GM08714 (cell line): ENCODE results near the gene HSD17B12.

Source experiments
- H3K4me3 ChIP-seq: fragments of 200-500 bp; sonication (Bioruptor generic); 2 replicates; pipeline ENCODE4 v1.5.1; 2014; ENCODE audit warnings: mild to moderate bottlenecking, low read length, inconsistent platforms
- ZNF274 ChIP-seq: IDR thresholded peaks from 2 replicates; pipeline ENCODE4 v1.6.1; 2012; ENCODE audit warnings: mild to moderate bottlenecking, low read depth, low read length

HSD17B12 gene

DNA sequence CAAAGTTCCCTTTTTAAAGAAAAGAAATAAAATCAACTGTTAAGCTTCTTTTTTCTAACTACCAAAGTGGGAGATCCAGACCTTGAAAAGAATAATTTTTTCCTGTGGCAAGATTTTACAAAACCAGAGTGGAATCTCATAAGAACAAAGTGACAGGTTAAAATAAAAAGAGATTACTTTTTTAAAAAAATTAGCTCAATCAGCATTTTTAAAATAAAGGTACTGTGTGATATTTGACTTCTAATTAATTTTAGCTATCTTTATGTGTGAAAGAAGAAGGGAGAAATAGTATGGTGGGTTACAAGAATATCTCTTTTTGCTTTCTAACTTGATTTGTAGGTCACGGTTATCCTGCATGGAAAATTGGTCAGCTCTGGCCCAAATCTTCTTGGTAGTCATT, 107.3 kb downstream of the HSD17B12 start:
- no peak overlapping the region for H3K4me3 ChIP-seq
- TF ChIP-seq ZNF274: no peak

DNA sequence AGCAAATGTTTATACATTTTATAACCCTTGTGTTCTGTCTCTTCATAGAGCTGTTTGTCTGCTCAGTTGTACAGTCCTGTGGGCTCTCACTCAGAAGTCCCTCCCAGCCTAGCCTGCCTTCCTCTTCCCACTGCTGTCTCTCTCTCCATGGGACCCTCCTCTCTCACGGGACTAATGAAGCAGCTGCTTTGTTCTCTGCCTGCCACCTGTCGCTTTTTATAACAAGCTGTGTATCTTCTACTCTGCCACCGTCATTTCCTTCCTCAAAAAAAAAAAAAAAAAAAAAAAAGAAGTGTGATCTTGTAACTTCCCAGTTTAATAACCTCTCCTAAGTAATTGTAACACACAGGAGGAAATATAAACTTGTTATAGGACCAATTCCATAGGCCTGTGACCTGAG, 107.9 kb downstream of the HSD17B12 start:
- no peak for TF ChIP-seq ZNF274
- H3K4me3 ChIP-seq: no peak overlapping the region

DNA sequence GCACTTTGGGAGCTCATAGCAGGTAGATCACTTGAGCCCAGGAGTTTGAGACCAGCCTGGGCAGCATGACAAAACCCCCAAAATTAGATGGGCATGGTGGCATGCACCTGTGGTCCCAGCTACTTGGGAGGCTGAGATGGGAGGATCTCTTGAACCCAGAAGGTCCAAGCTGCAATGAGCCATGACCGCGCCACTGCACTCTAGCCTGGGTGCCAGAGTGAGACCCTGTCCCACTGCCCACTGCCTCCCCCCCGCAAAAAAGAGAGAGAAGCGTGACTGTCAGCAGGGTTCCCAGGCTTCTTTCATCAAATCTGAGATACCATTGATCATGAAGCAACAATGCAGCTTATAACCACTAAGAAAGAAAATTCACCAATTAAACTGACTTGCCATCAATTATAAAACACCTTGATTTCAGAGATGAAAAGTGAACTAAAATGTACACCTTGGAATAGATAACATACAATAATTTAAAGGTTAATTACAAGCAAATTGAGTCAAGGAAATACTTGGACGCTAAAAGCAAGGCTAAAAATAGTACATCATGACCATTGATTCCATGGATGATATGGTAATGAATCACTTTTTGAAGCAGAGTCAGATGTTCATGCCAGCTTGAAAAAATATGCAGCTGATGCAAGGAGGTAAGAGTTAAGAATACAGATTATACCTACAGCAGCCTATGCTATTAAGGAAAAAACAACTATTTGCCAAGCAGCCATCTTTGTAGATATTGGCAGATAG, 109.3 kb downstream of the HSD17B12 start:
- TF ChIP-seq ZNF274: no peak

DNA sequence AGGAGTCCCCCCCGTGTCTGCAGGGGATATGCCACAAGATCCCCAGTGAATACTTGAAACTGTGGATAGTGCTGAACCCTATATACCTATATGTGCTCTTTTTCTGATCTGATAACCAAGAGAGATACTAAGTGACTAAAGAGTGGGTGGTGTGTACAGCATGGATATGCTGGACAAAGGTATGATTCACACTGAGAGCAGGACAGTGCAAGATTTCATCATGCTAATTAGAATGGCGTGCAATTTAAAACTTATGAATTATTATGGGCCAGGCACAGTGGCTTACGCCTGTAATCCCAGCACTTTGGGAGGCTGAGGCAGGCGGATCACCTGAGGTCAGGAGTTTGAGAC, 109.9 kb downstream of the HSD17B12 start:
- H3K4me3 ChIP-seq: no peak overlapping the region
- TF ChIP-seq ZNF274: no peak

More for the DNA sequence above, 109.3 kb downstream of the HSD17B12 start:
- H3K4me3 ChIP-seq: no peak overlapping the region

DNA sequence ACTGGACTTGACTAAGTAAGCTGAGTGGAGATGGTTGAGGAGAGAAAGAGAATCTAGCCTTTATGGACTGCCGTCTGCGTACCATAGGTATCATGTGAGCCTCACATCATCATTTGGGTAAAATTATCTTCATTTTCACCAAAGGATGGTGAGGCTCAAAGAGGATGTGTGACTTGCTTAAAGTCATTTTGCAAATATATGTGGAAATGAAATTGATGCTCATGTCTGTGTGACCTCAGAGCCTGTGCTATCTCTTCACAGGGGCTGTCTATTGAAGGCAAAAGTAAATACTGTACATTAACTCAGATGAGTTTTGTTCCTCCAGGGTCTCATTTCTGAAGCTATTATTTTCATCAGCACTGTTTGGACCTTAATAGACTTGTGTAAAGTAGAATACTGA, 116.8 kb downstream of the HSD17B12 start:
- no peak for TF ChIP-seq ZNF274
- H3K4me3 ChIP-seq: no peak overlapping the region

DNA sequence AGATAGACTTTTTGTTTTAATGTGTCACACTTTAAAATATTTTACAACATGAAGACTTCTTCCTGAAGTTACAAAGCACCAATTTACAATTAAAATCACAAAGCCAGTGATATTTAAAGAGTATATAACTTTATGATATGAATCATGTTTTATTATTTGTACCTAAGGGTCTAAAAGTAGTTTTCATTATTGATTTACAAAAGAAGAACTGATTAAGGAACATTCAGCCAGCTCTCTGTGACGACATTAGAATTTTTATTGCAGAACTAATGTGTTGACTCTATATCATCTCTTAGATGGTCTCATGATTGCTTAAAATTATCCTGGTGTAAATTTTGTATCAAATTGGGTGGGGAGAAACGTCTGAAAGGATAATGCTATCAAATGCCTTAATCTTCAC, 117.3 kb downstream of the HSD17B12 start:
- no peak for TF ChIP-seq ZNF274

DNA sequence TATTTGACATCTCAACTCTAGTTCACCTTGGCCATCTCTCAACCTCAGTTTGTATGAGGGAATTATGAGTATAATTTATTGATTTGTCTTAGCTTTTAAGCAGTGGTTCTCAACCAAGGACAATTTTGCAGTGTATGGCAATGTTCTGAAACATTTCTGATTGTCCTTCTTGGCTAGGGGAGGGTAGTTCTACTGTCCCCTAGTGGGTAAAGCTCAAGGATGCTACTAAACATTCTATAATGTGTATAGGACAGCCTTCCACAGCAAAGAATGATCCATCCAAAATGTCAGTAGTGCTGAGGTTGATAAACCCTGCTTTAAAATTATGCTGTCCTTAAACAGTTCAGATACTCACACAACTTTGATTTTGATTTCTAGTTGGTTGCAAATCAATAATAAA, 122.0 kb downstream of the HSD17B12 start:
- no peak overlapping the region for H3K4me3 ChIP-seq
- TF ChIP-seq ZNF274: no peak

More for the DNA sequence above, 117.3 kb downstream of the HSD17B12 start:
- H3K4me3 ChIP-seq: no peak overlapping the region

DNA sequence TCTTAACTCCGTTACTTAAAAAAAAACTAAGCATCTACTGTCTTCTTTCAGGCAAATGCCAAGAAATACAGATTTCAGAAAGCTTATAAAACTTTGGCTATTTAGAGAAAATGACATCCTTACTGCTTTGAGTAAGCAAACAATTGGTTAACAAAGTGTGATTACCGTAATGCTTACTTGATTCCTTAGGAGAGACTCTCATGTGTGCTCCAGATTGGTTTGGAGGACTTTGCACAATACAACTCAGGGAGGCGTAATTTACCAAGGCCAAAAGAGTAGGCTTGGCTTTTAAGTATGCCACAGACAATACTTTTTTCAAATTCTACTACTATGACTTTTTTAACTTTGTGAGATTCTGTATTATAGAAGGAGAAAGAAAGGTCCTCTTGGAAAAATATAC, 123.2 kb downstream of the HSD17B12 start:
- H3K4me3 ChIP-seq: no peak overlapping the region
- no peak for TF ChIP-seq ZNF274

DNA sequence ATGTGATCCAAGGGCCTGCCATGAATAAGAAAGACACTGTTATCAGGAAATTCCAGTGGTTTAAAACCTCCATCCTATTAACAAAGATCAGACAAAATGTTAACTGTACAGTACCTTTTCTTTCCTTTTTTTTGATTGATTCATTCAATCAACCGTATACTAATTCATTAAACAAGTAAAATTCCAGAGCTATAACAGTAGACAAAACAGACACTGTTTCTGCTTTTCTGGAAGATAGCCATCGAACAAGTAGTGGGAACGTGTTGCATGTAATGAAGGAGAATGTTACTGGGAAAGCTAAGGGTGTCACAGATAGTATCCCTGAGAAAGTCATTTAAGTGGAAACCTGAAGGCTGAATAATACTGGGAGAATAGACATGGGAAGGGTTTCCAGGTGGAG, 126.4 kb downstream of the HSD17B12 start:
- no peak for TF ChIP-seq ZNF274
- no peak overlapping the region for H3K4me3 ChIP-seq

DNA sequence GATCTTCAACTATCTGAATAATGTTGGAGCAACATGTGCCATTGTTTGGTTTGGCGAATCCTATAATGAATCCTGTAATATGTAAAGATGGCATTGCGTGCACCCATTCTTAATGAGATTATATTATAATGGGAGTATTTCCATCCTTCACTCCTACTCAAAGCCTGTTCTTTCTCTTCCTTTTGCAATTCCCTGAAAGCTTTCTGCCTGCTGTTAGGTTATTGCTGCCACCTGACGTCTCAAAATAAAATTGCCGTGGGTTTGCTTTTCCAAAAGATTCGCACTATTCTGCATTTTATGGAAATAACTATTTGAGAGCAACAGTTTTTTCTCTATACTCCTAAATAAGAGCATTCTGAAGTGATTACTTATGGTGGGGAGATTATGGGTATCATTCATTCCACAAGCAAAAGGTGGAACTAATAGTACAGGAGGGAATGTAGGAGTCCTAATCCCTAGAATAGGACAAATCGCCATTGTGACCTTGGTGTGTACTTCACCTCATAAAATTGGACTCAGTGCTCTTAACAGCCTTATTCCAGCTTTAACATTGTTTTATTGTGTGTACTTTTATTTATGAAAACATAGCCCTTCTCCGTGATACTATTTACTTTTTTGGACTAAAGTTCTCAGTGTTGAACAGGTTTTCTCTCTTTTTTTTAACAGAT, 130.5 kb downstream of the HSD17B12 start:
- no peak for TF ChIP-seq ZNF274
- H3K4me3 ChIP-seq: no peak overlapping the region

DNA sequence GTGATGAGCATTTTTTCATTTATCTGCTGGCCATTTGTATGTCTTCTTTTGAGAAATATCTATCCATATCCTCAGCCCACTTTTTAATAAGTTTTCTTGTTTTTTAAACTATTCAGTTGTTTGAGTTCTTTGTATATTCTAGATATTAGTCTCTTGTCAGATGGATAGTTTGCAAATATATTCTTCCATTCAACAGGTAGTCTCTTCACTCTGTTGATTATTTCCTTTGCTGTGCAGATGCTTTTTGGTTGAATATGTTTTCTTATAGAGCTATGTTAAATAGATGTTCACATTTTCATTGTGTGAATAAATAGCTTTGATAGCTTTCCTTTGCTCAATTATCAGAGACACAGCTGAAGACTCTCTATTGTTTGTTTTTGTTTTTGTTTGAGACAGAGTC, 131.9 kb downstream of the HSD17B12 start:
- H3K4me3 ChIP-seq: no peak overlapping the region
- TF ChIP-seq ZNF274: no peak

DNA sequence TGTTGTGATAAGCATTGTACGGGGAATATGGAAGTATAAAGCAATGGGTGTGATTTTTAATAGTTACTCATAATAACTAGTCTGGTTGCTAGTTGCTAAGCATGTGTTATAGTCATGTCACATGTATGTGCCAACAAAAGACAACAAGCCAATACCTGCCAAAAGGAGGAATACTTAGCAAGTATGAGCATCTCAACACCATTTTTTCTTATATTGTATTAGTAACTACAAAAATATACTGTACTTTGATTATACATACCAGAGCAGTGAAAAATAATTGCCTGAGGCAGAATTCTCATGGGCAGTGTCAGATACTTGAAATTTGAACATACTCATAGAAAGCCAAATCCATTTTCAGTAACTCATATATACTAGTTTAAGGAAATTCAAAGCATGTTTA, 137.7 kb downstream of the HSD17B12 start:
- no peak overlapping the region for H3K4me3 ChIP-seq

DNA sequence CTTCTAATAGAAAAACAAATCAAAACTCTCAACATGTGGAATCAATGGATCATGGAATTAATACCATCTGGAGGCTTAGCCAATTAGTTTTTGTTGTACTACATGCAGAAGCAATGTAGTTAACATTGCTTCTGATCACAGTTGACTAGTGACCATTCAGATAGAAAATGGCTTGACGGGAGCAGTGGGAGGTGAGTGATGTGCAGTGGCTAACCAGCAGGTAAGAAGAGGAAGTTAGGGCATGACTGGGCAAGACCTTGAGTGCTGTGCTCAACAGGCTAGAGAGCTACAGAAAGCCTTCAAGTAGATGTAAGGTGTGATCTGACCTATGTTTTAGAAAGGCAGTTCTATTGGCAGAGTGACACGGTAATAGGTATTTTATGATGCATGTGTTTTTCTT, 139.4 kb downstream of the HSD17B12 start:
- no peak overlapping the region for H3K4me3 ChIP-seq
- TF ChIP-seq ZNF274: no peak

More for the DNA sequence above, 137.7 kb downstream of the HSD17B12 start:
- TF ChIP-seq ZNF274: no peak

DNA sequence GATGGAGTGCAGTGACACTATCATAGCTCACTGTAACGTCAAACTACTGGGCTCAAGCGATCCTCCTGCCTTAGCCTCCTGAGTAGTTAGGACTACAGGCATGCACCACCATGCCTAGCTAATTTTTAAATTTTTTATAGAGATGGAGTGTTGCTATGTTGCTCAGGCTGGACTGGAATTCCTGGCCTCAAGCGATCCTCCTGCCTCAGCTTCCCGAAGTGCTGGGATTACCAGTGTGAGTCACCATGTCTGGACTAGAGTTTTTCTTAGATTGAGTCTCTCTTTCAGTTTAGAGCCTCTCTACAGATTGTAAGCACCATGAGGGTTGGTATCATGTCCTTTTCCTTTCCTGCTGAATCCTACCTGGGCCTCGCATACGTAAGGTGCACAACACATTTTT, 142.8 kb downstream of the HSD17B12 start:
- TF ChIP-seq ZNF274: no peak
- H3K4me3 ChIP-seq: no peak overlapping the region

DNA sequence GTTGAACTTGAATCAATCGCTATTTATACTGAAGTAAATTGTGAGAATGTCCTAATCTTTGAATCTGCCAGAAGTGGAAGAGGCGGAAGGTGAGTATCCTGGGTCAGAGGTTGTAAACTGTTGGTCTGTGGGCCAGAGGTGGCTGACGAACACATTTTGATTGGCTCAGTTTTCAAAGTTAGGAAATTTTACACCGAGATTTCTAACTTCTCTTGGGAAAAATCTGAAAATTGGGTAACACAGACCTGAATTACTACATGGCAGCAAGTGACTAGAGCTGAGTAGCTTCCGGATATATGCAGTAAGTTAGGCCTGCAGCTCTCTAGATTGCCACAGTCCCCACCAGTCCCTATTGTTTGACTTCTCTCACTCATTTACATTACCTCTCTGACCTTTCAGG, 143.3 kb downstream of the HSD17B12 start:
- TF ChIP-seq ZNF274: no peak
- no peak overlapping the region for H3K4me3 ChIP-seq

DNA sequence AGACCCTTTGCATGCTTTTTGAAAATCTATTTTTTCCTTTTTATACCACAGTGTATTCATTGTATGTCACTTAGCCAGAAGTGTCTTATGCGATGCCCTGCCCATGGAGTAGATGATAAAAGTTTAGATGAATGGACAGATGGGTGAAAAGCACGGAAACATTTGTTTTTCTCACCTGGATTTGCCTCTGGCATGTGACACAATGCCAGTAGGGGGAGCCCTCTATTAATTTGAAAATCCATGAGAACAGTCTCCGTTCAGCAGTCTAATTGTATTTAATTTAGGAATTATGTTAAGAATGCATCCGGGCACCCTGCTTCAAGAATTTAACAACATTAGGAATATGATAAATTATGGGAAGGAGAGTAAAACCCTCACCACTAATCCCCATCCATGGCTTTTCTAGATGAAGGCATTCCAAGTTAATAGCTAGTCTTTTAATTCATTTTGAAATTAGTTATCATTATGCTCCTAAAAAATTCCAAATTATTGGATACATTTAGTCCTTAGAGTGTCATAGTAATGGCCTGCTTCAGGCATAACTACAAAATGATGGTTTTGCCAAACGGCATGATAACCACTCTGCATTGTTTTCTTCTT, 144.8 kb downstream of the HSD17B12 start:
- TF ChIP-seq ZNF274: no peak
- H3K4me3 ChIP-seq: no peak overlapping the region
